ENCODE results near the gene TBCCD1. TPM values are rescaled to one million over a fixed set of nuclear protein-coding genes. Genes with fewer than 3 reads are reported as not detected.

TBCCD1 gene
- total and polyA plus RNA-seq, 2 of the 8 experiments (the other 6 are each of a cell fraction or from before 2014, with no cell fraction given): 11.3 to 13.9 TPM

DNA sequence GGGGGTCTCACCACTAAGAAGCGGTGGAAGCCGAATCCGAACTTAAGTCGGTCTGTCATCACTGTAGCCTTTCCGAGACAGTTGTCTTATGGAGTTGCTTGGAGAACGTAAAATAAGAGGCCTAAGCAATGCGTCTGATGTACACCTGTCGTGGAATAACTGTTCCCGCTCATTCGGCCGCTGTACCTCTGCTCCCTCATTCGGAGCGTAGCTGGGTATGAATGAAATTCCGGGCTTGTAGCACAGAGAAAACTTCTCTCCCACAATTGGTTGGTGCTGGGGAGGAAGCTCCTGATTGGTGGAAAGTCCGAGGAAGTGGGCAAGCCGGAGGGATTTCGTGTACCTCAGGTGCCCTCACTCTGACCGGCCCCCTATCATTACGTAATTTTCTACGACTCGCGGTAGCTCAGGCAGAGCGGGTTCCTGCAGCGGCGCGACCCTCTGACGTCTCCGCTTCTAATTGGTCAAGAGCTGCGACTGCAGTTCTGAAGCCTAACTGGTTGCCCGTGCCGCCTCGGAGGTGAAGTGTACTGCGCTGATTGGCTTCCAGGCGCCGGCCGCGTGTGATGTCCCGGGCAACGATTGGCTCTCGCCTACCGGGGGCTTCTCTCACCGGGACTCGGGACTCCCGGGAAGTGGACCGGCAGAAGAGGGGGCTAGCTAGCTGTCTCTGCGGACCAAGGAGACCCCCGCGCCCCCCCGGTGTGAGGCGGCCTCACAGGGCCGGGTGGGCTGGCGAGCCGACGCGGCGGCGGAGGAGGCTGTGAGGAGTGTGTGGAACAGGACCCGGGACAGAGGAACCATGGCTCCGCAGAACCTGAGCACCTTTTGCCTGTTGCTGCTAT is 3.2 kb upstream of the TBCCD1 start, which contains the start of gene DNAJB11 (continued):
- TF ChIP-seq ASH2L (IDR thresholded peaks at IDR 0.05; ENCODE audit: low read length): peak; percentile 85
- peak; percentile 75 to 98 for TF ChIP-seq POLR2A (IDR thresholded peaks at IDR 0.05; ENCODE audit: control extremely low read depth in 1 of 2, low read depth in 2 of 2, low read length in 2 of 2)
- no peak for TF ChIP-seq CHD1 (IDR thresholded peaks at IDR 0.05; ENCODE audit: low read depth, low read length)
- TF ChIP-seq, protein P1, sequence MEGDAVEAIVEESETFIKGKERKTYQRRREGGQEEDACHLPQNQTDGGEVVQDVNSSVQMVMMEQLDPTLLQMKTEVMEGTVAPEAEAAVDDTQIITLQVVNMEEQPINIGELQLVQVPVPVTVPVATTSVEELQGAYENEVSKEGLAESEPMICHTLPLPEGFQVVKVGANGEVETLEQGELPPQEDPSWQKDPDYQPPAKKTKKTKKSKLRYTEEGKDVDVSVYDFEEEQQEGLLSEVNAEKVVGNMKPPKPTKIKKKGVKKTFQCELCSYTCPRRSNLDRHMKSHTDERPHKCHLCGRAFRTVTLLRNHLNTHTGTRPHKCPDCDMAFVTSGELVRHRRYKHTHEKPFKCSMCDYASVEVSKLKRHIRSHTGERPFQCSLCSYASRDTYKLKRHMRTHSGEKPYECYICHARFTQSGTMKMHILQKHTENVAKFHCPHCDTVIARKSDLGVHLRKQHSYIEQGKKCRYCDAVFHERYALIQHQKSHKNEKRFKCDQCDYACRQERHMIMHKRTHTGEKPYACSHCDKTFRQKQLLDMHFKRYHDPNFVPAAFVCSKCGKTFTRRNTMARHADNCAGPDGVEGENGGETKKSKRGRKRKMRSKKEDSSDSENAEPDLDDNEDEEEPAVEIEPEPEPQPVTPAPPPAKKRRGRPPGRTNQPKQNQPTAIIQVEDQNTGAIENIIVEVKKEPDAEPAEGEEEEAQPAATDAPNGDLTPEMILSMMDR (IDR thresholded peaks at IDR 0.05; ENCODE audit: control extremely low read depth in 1 of 3, insufficient read depth in 1 of 3, low read depth in 1 of 3, low read length in 3 of 3): no peak
- TF ChIP-seq CEBPB (IDR thresholded peaks at IDR 0.05; ENCODE audit: low read depth, low read length): peak; percentile 93
- no peak for TF ChIP-seq EP300 (IDR thresholded peaks at IDR 0.05; ENCODE audit: borderline replicate concordance in 1 of 2, low read depth in 2 of 2, low read length in 2 of 2)
- no peak for TF ChIP-seq NRF1 (IDR thresholded peaks at IDR 0.05; ENCODE audit: low read depth, low read length)
- TF ChIP-seq SIX5 (IDR thresholded peaks at IDR 0.05; ENCODE audit: low read depth, low read length): no peak
- peak; percentile 51; the same call in 1 of the 2 replicates for TF ChIP-seq JUND (IDR thresholded peaks at IDR 0.05; ENCODE audit: low read length)
- no peak for TF ChIP-seq CBX5 (IDR thresholded peaks at IDR 0.05; ENCODE audit: low read depth, low read length)
- TF ChIP-seq BACH1 (IDR thresholded peaks at IDR 0.05; ENCODE audit: low read length): no peak
- no peak for TF ChIP-seq EGR1 (IDR thresholded peaks at IDR 0.05; ENCODE audit: borderline replicate concordance, low read depth, low read length)
- peak; percentile 39 to 82; a peak in 2 of 4 replicates for TF ChIP-seq SIN3A (conservative IDR thresholded peaks at IDR 0.05 in 1 of 2, IDR thresholded peaks at IDR 0.05 in 1 of 2; ENCODE audit: low read depth in 1 of 2, low read length in 2 of 2)
- TF ChIP-seq KDM5A (IDR thresholded peaks at IDR 0.05; ENCODE audit: low read length): peak; percentile 93
- TF ChIP-seq RNF2 (IDR thresholded peaks at IDR 0.05; ENCODE audit: borderline replicate concordance, low read depth, low read length, missing control alignments, poor library complexity, severe bottlenecking): no peak
- TF ChIP-seq NANOG (IDR thresholded peaks at IDR 0.05; ENCODE audit: insufficient read depth, low read depth, low read length, poor library complexity, severe bottlenecking): no peak
- TF ChIP-seq POU5F1 (IDR thresholded peaks at IDR 0.05; ENCODE audit: low read depth, low read length): no peak
- TF ChIP-seq RAD21 (IDR thresholded peaks at IDR 0.05 in 1 of 2, conservative IDR thresholded peaks at IDR 0.05 in 1 of 2; ENCODE audit: low read depth in 2 of 2, low read length in 2 of 2): no peak
- TF ChIP-seq RXRA (IDR thresholded peaks at IDR 0.05; ENCODE audit: insufficient read depth, low read depth, low read length): no peak
- peak; percentile 85 for TF ChIP-seq TAF7 (optimal IDR thresholded peaks at IDR 0.05; ENCODE audit: borderline replicate concordance, low read depth, low read length)
- TF ChIP-seq ZNF274 (IDR thresholded peaks at IDR 0.05; ENCODE audit: borderline replicate concordance, extremely low read depth, low read length): no peak
